ENCODE measurements around the gene GNG13. TPM values are rescaled to one million over a fixed set of nuclear protein-coding genes. Genes with fewer than 3 reads are reported as not detected.

The GNG13 gene
- total and polyA plus RNA-seq, 2 experiments from 2014 or later = 0.29 TPM; not detected in 1

- no peak for TF ChIP-seq REST (IDR thresholded peaks at IDR 0.05; ENCODE audit: unreplicated experiment)
Observed at GRCh38 chr16:848510-849253, 48.1 kb upstream of the GNG13 start (continued).

GRCh38 chr16:847681-848445, 47.3 kb upstream of the GNG13 start:
- Histone ChIP-seq H3K4me1 (ENCODE audit: insufficient read depth) (no peaks in the 10 kb centered on the region), H2AFZ (no peak overlapping the region), H3K27me3 (ENCODE audit: insufficient read depth) (no peaks in the 10 kb centered on the region), H3K79me2 (replicated peaks; ENCODE audit: insufficient read depth) (no peaks in the 10 kb centered on the region), H3K4me2 (no peak overlapping the region), H3K9me2 (ENCODE audit: insufficient read depth) (no peaks in the 10 kb centered on the region), H3F3A (replicated peaks; ENCODE audit: low read depth) (peaks cover 4% of the 10 kb centered on the region; the same call in 1 of the 2 replicates), H3K4me3 (no peak overlapping the region), H4K20me1 (replicated peaks; ENCODE audit: insufficient read depth) (no peaks in the 10 kb centered on the region), H3K27ac (ENCODE audit: low read depth) (no peak overlapping the region), H3K36me3 (ENCODE audit: insufficient read depth) (no peaks in the 10 kb centered on the region)
- DNase-seq (ENCODE audit: low spot score) (no peak), ATAC-seq (no peak)
- Mint-ChIP-seq H3K27me3 (ENCODE audit: insufficient read depth, low read depth, poor library complexity) (peaks cover 14% of the 10 kb centered on the region), H3K36me3 (ENCODE audit: low read depth) (peaks cover 18% of the 10 kb centered on the region), H3K4me1 (peaks cover 2% of the 10 kb centered on the region), H3K9me3 (peaks cover 51% of the 10 kb centered on the region), H3K27ac (no peak overlapping the region), H3K4me3 (no peak overlapping the region)
- TF ChIP-seq EZH2phosphoT487 (IDR thresholded peaks at IDR 0.05; ENCODE audit: unreplicated experiment) (no peak), EZH2 (IDR thresholded peaks at IDR 0.05; ENCODE audit: low read depth, unreplicated experiment) (no peak), ZNF462 (CRISPR knock-in tag; IDR thresholded peaks at IDR 0.05) (no peak)
